Tibial nerve (tissue), 4 donors: Measurements from ENCODE around the gene NR2F1-AS1.
"Not testable (repeated sequence)": the region's sequence is repeated elsewhere in the genome, so short reads cannot be mapped to it uniquely, and the experiment has no call there.

Experiments used
- EP300 ChIP-seq, 2 donors: sonication (generic); formaldehyde crosslinking; IDR thresholded peaks; one replicate each; pipeline ENCODE4 v1.6.1; 2017; ENCODE audit warnings: antibody characterized with exemption in 2 of 2, mild to moderate bottlenecking in 1 of 2
- TF ChIP-seq, protein P1 (sequence below), 5 experiments: fragments of 200-600 bp in 3 of 5; fragments of 450-650 bp in 2 of 5; sonication (generic) in 3 of 5; IDR thresholded peaks; one replicate each; pipeline ENCODE4 v1.5.1; 2016 to 2019; ENCODE audit warnings: antibody characterized with exemption in 5 of 5, mild to moderate bottlenecking in 3 of 5, moderate library complexity in 2 of 5

DNA sequence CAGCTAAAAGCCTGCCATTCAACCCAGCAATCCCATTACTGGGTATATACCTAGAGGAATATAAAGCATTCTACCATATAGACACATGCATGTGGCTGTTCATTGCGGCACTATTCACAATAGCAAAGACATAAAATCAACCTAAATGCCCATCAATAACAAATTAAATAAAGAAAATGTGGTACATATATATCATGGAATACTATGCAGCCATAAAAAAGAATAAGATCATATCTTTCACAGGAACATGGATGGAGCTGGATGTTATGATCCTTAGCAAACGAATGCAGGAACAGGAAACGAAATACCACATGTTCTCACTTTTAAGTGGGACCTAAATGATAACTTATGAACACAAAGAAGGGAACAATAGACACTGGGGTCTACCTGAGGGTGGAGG lies 59.2 kb downstream of the NR2F1-AS1 start:
- TF ChIP-seq, protein P1, sequence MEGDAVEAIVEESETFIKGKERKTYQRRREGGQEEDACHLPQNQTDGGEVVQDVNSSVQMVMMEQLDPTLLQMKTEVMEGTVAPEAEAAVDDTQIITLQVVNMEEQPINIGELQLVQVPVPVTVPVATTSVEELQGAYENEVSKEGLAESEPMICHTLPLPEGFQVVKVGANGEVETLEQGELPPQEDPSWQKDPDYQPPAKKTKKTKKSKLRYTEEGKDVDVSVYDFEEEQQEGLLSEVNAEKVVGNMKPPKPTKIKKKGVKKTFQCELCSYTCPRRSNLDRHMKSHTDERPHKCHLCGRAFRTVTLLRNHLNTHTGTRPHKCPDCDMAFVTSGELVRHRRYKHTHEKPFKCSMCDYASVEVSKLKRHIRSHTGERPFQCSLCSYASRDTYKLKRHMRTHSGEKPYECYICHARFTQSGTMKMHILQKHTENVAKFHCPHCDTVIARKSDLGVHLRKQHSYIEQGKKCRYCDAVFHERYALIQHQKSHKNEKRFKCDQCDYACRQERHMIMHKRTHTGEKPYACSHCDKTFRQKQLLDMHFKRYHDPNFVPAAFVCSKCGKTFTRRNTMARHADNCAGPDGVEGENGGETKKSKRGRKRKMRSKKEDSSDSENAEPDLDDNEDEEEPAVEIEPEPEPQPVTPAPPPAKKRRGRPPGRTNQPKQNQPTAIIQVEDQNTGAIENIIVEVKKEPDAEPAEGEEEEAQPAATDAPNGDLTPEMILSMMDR (IDR thresholded peaks at IDR 0.05): not testable (repeated sequence)
- TF ChIP-seq EP300 (IDR thresholded peaks at IDR 0.05): not testable (repeated sequence)
